NB4 (cell line): Measurements from ENCODE around the gene PHLDA3.

Experiments used
- DNase-seq: peaks from one replicate; pipeline ENCODE4 v3.0.0; 2010; ENCODE audit warnings: low read depth
- H3K4me3 ChIP-seq: one replicate; pipeline ENCODE4 v1.5.1; 2011; ENCODE audit warnings: mild to moderate bottlenecking, low read depth, low read length, moderate library complexity
- MAX ChIP-seq: IDR thresholded peaks from 2 replicates; pipeline ENCODE4 v1.6.1; 2011; ENCODE audit warnings: low read depth, low read length
- MYC ChIP-seq: IDR thresholded peaks from 2 replicates; pipeline ENCODE4 v1.6.1; 2011; ENCODE audit warnings: low read depth, low read length
- POLR2A ChIP-seq: IDR thresholded peaks from 2 replicates; pipeline ENCODE4 v1.6.1; 2011; ENCODE audit warnings: mild to moderate bottlenecking; ENCODE audit not compliant: insufficient read length; ENCODE audit errors: extremely low read depth
- TF ChIP-seq, protein P1 (sequence below): IDR thresholded peaks from one replicate; pipeline ENCODE4 v1.5.1; 2012; ENCODE audit warnings: low read depth, low read length

The PHLDA3 gene

GRCh38 chr1:201510734-201511133 is 41.7 kb upstream of the PHLDA3 start:
- TF ChIP-seq, protein P1, sequence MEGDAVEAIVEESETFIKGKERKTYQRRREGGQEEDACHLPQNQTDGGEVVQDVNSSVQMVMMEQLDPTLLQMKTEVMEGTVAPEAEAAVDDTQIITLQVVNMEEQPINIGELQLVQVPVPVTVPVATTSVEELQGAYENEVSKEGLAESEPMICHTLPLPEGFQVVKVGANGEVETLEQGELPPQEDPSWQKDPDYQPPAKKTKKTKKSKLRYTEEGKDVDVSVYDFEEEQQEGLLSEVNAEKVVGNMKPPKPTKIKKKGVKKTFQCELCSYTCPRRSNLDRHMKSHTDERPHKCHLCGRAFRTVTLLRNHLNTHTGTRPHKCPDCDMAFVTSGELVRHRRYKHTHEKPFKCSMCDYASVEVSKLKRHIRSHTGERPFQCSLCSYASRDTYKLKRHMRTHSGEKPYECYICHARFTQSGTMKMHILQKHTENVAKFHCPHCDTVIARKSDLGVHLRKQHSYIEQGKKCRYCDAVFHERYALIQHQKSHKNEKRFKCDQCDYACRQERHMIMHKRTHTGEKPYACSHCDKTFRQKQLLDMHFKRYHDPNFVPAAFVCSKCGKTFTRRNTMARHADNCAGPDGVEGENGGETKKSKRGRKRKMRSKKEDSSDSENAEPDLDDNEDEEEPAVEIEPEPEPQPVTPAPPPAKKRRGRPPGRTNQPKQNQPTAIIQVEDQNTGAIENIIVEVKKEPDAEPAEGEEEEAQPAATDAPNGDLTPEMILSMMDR: no peak
- no peak for TF ChIP-seq MAX
- no peak for TF ChIP-seq POLR2A
- TF ChIP-seq MYC: no peak
- no peak overlapping the region for H3K4me3 ChIP-seq
- no peak for DNase-seq

DNA sequence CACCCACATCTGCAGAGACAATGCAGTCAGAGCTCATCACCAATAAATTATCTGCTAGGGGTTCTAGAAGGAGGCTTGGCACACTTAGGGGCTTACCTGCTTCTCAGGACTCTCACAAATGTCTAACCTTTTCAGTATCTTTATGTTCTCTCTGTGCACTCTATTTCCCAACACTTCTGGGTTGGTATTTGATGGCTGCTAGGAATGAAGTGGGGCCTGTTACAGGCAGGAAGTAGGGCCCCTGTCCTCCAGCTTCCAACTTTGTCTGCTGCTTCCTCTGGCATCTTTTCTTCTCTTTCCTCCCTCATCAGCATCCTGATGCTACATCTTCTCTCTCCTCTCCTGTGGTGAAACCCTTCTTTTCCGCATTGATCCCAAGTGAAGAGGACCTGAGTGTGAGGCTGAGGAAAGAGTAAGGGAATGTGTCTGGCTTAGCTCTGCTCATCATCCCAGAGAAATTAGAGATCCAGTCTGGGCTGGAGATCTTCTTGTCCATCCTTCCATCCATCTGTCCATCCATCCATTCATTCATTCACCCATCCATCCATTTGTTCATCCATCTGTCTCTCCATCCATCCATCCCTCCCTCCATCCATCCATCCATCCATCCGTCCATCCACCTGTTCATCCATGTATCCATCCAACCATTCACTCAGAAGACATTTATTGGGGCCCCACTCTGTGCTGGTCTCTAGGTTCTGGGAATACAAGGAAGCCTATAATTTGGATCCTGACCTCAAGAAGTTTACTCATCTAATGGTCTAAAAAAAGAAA is 40.8 kb upstream of the PHLDA3 start:
- TF ChIP-seq POLR2A (no peak), MAX (no peak), MYC (no peak)
- TF ChIP-seq, protein P1: no peak
- DNase-seq: no peak
- H3K4me3 ChIP-seq: no peak overlapping the region

- no peak overlapping the region for H3K4me3 ChIP-seq
- TF ChIP-seq MAX (no peak), MYC (no peak), POLR2A (no peak)
- TF ChIP-seq, protein P1: no peak
- no peak for DNase-seq
These were observed 39.8 kb upstream of the PHLDA3 start for GRCh38 chr1:201508809-201509208.

GRCh38 chr1:201507360-201507675 is 38.3 kb upstream of the PHLDA3 start:
- TF ChIP-seq MYC: no peak
- H3K4me3 ChIP-seq: no peak overlapping the region

GRCh38 chr1:201506557-201507359 is 37.8 kb upstream of the PHLDA3 start, which contains the start of gene CSRP1:
Gene CSRP1, minus strand, starts transcription at chr1:201507123. Its CDS starts 10,820 bp downstream, at chr1:201496303.
- TF ChIP-seq, protein P1: no peak
- no peak for TF ChIP-seq MAX
- no peak for TF ChIP-seq MYC
- no peak for TF ChIP-seq POLR2A
- no peak within 1 kb of the TSS for H3K4me3 ChIP-seq
- peak; percentile 52 for DNase-seq

More at GRCh38 chr1:201507360-201507675, 38.3 kb upstream of the PHLDA3 start:
- no peak for DNase-seq

DNA sequence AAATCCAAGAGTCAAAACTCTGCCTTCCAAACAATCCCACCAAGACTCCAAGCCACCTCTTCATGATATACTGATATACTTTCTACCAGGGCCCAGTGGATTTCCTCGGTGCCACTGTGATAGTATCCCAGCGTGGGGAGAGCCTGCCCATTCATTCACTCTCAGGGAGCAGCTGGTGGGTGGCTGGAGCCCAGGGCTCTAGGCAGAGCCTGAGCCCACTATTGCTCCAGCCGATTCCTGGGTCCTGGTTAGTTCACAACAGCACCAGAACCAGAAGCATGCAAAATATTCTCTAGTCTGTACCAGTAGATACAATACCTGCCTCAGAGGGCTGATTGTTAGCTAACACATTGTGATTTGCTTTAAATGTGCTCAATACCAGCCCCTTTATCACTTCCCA is 37.1 kb upstream of the PHLDA3 start:
- TF ChIP-seq, protein P1: no peak
- TF ChIP-seq MYC (no peak), POLR2A (no peak), MAX (no peak)
- no peak for DNase-seq
- no peak overlapping the region for H3K4me3 ChIP-seq
